IPS-15b (cell line): ENCODE data around the gene CAT.

Experiments
- H3K27me3 ChIP-seq: one replicate; pipeline ENCODE4 v1.6.1; 2013; ENCODE audit warnings: low read length; ENCODE audit not compliant: control insufficient read depth, insufficient read depth
- H3K36me3 ChIP-seq: one replicate; pipeline ENCODE4 v1.6.1; 2013; ENCODE audit warnings: low read length; ENCODE audit not compliant: control insufficient read depth, insufficient read depth
- H3K4me1 ChIP-seq: one replicate; pipeline ENCODE4 v1.6.1; 2013; ENCODE audit warnings: mild to moderate bottlenecking, low read length; ENCODE audit not compliant: control insufficient read depth, insufficient read depth
- H3K4me3 ChIP-seq: one replicate; pipeline ENCODE4 v1.5.1; 2013; ENCODE audit warnings: low read depth, low read length
- H3K9ac ChIP-seq: one replicate; pipeline ENCODE4 v1.6.1; 2013; ENCODE audit warnings: low read depth, mild to moderate bottlenecking, low read length
- H3K9me3 ChIP-seq: one replicate; pipeline ENCODE4 v1.6.1; 2013; ENCODE audit warnings: mild to moderate bottlenecking, low read length; ENCODE audit not compliant: control insufficient read depth, insufficient read depth

CAT gene

DNA sequence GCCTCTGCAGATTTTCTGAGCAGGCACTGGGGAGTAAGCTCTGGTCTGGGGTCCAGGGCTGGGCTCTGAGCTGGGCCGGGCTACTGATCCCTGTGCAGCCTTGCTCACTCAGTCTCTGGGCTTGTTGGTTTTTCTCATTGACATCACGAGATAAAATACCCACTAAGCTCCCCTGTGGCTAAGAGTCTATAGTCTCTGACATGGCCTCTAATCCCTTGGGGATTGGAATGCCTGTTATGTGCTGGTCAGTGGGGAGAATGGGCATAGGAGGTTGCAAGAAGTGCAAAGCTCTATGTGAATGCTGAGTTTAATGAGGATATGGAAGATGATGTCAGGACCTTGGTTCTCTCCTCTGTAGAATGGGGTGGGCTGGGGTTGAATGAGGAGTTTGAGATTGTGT lies 51.6 kb downstream of the CAT start:
- Histone ChIP-seq H3K36me3 (no peaks in the 10 kb centered on the region), H3K4me3 (no peak overlapping the region), H3K4me1 (no peaks in the 10 kb centered on the region), H3K9ac (no peak overlapping the region), H3K27me3 (no peaks in the 10 kb centered on the region), H3K9me3 (no peaks in the 10 kb centered on the region)

DNA sequence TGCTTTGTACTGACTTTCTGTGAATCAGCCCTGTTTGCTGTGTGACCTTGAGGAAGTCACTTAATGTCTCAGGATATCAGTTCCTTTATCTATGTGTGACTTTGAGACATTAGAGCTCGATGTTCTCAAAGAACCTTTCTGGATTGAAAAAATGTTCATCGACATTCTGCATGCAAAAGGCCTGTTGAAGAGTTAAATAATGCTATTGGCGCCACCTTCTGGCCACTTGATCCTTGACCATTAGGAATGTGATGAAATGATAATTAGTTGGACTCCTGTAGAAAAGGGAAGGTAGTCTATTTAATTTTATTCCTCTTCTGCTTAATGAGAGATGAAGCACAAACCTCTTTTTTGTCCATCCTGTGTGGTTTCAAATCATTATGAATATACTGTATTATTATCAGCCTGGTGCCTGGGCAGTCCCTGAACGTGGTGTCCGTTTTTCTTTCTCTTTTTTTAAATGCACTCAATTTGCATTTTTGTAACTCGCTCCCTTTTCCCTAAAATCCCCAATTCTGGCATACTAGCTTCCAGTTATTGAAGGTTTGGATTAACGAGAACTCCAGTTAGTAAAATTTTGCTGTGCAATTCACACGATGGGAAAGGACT lies 54.2 kb downstream of the CAT start:
- Histone ChIP-seq H3K36me3 (no peaks in the 10 kb centered on the region), H3K9me3 (no peaks in the 10 kb centered on the region), H3K4me1 (no peaks in the 10 kb centered on the region), H3K9ac (no peak overlapping the region), H3K4me3 (no peak overlapping the region), H3K27me3 (no peaks in the 10 kb centered on the region)

DNA sequence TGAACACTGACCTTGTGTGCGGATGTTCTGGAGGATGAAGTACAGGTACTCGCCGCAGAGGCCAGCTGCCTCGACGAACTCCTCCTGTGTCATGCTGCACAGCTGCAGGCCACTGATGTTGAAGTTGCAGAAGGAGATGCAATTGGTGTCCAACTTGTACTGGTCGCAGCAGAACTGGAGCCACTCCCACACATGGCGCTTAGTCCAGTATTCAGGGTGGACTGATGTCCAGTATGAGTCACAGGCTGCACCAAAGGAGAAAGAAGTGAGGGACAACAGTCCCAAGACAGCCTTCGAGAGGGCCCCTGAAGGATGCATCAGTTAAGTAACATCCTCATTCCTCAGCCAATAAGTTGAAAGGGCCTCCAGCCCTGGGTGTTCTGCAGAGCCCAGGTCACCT lies 54.7 kb downstream of the CAT start:
- Histone ChIP-seq H3K9me3 (no peaks in the 10 kb centered on the region), H3K9ac (no peak overlapping the region), H3K27me3 (no peaks in the 10 kb centered on the region), H3K36me3 (no peaks in the 10 kb centered on the region), H3K4me1 (no peaks in the 10 kb centered on the region), H3K4me3 (no peak overlapping the region)

DNA sequence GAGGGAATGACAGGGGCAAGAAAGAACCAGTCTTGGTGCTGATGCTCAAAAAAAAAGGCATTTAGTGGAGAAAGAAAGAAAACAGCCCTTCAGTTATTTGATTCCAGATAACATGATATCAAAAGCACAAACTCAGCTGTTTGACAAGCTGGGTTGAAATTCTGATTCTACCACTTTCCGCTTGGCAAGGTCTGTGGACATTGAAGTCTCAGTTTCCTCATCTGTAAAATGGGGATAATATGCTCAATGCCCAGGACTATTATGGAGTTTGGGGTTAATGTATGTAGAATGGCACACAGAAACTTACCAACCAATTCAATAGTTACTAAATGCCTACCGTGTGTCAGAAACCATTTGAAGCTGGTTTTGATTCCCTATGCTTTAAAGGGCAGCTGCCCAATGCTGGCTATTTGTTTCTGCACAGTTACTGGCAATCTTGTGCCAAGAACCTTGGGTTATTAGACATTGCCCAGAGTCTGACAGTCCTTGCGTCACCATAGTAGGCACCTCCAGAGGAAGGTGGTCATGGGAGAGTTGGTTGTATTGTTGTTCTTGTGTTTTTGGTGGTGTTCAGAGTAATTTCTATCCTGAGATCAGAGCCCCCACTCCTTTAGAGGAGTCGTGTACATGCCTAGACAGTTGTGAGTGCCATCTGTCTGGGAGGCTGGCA lies 55.3 kb downstream of the CAT start:
- no peak overlapping the region for H3K9ac ChIP-seq
- H3K36me3 ChIP-seq: no peaks in the 10 kb centered on the region
- H3K4me1 ChIP-seq: no peaks in the 10 kb centered on the region
- no peak overlapping the region for H3K4me3 ChIP-seq
- H3K27me3 ChIP-seq: no peaks in the 10 kb centered on the region
- no peaks in the 10 kb centered on the region for H3K9me3 ChIP-seq

DNA sequence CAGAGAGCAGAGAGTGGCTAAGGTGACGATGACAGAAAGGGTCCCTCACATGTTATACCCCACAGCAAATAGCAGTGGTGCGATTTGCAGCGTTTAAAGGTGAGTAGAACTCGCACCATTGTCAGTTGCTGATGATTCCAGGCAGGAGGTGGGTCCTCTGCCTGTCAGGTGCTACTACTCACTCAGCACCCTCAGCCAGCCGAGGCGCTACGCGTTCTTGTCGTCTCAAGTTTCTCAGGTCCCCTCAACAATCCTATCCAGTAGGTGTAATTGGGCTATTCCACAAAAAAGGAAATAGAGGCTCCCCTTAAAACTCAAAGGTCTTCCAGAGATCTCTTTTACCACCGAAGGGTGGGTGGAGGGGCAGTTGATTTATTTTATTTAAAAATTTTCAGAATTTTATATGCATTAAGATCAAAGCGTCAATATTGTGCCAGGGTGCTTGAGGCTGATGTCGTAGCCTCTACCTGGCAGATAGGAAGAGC lies 56.5 kb downstream of the CAT start:
- Histone ChIP-seq H3K4me3 (no peak overlapping the region), H3K27me3 (no peaks in the 10 kb centered on the region), H3K36me3 (no peaks in the 10 kb centered on the region), H3K4me1 (no peaks in the 10 kb centered on the region), H3K9me3 (no peaks in the 10 kb centered on the region), H3K9ac (no peak overlapping the region)

DNA sequence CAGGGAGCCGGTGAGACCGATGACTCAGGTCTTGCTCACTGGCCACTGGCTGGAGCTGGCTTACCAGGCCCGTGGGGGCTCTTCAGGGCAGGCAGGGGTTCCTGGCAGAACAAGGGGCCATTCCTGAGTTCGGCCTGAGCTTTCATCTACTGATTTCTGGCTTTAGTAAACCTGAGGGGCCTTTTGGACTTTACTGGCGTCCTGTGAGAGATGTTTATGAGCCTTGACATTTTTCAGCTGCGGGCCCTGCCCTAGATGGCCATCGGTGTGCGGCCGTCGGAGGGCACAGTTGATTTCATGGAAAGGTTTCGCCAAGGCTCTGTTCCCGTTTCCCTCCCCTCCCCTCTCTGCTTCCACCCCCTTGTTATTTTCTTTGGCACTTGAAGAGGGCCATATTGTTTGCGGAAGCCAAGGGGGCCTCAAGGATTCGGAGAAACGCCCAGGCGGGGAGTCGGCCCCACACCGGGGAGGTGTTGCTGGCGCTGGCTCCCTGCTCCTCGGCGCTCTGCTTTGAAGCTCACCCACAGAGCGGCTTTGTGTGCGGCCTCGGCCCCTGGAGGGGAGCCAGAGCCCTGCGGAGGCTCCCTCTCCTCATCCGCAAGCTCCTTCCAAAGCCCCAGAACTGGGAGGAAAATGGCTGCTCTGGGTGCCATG lies 57.1 kb downstream of the CAT start:
- H3K4me1 ChIP-seq: no peaks in the 10 kb centered on the region
- H3K9me3 ChIP-seq: no peaks in the 10 kb centered on the region
- H3K9ac ChIP-seq: no peak overlapping the region
- H3K27me3 ChIP-seq: no peaks in the 10 kb centered on the region
- H3K4me3 ChIP-seq: no peak overlapping the region
- no peaks in the 10 kb centered on the region for H3K36me3 ChIP-seq

DNA sequence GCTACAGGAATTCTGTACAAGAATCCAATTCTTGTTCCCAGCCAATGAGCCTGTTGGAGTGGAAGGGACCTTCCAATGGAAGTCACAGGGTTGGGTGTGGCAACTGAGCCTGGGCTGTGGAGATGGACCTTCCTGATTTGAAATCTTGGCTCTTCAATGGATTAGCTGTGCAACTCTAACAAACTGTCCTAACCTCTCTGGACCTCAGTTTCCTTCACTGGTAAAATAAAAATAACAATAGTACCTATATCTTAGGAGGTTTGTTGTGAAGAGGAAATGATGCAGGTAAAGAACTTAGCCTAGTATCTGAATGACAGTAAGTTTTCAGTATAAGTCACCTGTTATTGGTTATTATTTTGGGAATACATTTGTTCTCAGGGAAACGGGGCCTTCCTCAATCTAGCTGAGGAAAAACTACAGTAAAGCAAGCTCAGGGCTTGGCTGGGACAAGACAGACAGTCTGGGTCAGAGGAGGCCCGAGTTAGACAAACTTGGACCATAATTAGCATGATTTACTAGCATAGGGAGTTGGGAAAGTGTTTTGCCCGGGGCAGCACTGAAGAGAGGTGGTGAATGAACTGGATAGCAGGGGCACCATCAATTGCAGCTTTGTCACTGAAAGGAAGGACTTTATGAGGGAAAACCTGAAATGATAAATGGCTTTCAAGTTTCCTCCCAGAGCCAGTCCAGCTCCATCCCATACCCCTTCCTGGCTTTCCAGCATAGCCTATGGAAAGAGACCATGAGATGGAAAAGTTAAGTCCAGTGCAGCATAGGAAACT lies 61.2 kb downstream of the CAT start:
- Histone ChIP-seq H3K27me3 (no peaks in the 10 kb centered on the region), H3K9me3 (no peaks in the 10 kb centered on the region), H3K4me3 (no peak overlapping the region), H3K36me3 (no peaks in the 10 kb centered on the region), H3K4me1 (no peaks in the 10 kb centered on the region), H3K9ac (no peak overlapping the region)

DNA sequence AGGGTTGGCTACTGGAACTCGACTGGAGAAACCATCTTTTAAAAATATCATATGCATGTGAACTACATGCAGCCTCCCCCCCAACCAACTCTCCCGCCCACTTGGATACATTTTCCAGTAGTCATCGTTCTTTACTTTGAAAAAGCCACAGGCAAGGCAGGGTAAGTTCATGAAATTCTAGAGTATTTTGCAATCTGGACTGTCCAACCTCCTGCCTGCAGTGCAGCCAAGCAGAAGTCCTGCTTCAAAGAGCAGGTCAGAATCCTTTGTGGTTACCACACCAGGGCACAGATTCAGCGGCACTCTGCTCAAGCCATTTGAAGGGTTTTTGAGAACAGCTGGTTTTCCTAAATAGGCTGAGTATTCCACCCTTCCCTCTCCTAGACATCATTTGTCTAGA lies 62.8 kb downstream of the CAT start:
- Histone ChIP-seq H3K4me1 (no peaks in the 10 kb centered on the region), H3K4me3 (no peak overlapping the region), H3K27me3 (no peaks in the 10 kb centered on the region), H3K9me3 (no peaks in the 10 kb centered on the region), H3K9ac (no peak overlapping the region), H3K36me3 (no peaks in the 10 kb centered on the region)

DNA sequence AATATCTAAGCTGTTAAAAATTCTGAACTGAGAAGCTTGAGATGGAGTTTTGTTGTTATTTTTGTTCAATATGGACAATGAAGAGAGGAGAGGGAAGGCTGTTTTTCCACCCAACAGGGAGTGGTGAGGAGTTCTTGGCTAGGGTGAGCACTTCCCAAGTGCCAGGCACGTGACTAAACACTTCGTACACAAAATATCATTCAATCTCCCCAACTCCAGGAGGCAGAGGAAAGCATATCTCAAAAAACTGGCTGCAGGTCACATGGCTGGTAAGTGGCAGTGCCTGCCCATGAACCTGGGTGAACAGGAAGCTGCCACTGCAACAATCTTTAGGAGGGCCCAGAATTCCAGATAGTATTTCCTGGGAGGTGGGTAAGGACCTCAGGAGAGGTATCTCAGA lies 63.2 kb downstream of the CAT start:
- Histone ChIP-seq H3K36me3 (no peaks in the 10 kb centered on the region), H3K4me1 (no peaks in the 10 kb centered on the region), H3K9ac (no peak overlapping the region), H3K4me3 (no peak overlapping the region), H3K9me3 (no peaks in the 10 kb centered on the region), H3K27me3 (no peaks in the 10 kb centered on the region)

DNA sequence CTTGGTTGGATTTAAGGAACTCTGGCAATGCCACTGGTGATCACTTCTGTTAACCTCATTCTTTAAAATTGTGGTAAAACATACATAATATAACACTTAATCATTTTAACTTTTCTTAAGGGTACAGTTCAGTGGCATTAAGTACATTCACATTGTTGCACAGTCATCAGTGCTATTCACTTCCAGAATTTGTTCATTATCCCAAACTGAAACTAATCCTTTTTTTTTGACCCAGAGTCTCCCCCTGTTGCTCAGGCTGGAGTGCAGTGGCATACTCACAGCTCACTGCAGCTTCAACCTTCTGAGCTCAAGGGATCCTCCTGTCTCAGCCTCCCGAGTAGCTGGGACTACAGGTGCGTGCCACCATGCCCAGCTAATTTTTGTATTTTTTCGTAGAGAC lies 64.2 kb downstream of the CAT start:
- Histone ChIP-seq H3K9ac (no peak overlapping the region), H3K27me3 (no peaks in the 10 kb centered on the region), H3K36me3 (no peaks in the 10 kb centered on the region), H3K9me3 (no peaks in the 10 kb centered on the region), H3K4me3 (no peak overlapping the region), H3K4me1 (no peaks in the 10 kb centered on the region)

DNA sequence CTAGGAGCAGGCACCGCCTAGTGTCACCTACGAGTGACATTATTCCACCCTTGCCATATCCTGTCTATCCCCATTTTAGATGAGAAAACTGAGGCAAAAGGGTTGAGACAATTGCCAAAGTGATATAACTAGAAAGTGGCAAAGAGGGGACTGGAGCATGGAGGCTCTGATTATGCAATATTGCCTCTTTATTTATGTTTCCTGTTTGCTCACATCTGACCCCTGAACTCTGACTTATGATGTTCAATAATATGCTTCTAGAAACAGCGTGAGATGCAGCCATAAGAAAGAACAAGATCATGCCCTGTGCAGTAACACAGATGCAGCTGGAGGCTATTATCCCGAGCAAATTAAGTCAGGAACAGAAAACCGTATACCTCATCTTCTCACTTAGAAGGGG lies 67.1 kb downstream of the CAT start:
- Histone ChIP-seq H3K27me3 (no peaks in the 10 kb centered on the region), H3K9me3 (no peaks in the 10 kb centered on the region), H3K4me1 (no peaks in the 10 kb centered on the region), H3K36me3 (no peaks in the 10 kb centered on the region), H3K4me3 (no peak overlapping the region), H3K9ac (no peak overlapping the region)
